LNCAP (cell line): Measurements from ENCODE around the gene RASGEF1C.

Source experiments
- TF ChIP-seq, protein P1 (sequence below): fragments of 450-650 bp; IDR thresholded peaks from 2 replicates; pipeline ENCODE4 v1.5.1; 2017; ENCODE audit warnings: mild to moderate bottlenecking

The RASGEF1C gene

DNA sequence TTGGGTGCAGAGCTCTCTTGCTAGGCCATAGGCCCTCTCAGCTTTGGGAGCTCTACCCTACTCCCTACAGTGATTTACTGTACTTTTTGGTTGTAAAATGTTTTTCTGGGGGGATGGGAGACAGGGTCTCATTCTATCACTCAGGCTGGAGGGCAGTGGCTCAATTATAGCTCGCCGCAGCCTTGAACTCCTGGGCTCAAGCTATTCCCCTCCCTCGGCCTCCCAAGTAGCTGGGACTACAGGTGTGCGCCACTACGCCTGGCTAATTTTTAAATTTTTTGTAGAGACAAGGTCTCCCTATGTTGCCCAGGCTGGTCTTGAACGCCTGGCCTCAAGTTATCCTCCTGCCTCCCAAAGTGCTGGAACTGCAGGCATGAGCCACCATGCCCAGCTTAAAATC is 115.8 kb downstream of the RASGEF1C start:
- TF ChIP-seq, protein P1, sequence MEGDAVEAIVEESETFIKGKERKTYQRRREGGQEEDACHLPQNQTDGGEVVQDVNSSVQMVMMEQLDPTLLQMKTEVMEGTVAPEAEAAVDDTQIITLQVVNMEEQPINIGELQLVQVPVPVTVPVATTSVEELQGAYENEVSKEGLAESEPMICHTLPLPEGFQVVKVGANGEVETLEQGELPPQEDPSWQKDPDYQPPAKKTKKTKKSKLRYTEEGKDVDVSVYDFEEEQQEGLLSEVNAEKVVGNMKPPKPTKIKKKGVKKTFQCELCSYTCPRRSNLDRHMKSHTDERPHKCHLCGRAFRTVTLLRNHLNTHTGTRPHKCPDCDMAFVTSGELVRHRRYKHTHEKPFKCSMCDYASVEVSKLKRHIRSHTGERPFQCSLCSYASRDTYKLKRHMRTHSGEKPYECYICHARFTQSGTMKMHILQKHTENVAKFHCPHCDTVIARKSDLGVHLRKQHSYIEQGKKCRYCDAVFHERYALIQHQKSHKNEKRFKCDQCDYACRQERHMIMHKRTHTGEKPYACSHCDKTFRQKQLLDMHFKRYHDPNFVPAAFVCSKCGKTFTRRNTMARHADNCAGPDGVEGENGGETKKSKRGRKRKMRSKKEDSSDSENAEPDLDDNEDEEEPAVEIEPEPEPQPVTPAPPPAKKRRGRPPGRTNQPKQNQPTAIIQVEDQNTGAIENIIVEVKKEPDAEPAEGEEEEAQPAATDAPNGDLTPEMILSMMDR: no peak

DNA sequence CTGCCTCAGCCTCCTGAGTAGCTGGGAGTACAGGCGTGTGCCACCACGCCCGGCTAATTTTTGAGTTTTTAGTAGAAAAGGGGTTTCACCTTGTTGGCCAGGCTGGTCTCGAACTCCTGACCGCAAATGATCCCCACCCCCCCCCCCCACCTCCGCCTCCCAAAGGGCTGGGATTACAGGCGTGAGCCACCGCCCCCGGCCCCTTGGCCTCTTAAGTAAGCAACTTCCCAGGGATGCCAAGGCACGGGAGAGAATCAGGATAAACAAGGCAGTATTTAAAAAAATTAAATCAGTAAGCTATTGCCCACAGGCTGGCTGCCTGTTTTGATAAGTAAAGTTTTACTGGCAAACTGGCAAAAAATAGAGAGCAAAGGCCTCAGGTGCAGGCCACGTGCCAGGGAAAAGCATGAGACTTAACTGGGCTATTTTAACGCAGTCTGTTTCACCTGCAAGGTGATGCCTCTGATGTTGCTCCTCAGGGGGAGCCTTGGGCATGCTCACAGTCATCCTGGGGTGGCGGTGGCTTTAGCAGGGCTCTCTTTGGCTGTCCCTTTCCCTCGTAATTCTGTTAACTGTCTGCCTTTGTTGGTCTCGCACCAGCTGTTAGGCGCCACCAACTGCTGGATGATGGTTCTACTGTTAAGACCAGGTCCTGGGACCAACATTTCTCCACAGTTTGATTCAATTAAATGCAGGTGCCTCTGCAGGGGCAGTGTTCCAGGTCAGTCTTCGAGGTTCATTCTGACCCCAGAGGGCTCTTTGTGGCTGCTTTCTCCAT is 118.1 kb downstream of the RASGEF1C start:
- TF ChIP-seq, protein P1: peak; percentile 60

DNA sequence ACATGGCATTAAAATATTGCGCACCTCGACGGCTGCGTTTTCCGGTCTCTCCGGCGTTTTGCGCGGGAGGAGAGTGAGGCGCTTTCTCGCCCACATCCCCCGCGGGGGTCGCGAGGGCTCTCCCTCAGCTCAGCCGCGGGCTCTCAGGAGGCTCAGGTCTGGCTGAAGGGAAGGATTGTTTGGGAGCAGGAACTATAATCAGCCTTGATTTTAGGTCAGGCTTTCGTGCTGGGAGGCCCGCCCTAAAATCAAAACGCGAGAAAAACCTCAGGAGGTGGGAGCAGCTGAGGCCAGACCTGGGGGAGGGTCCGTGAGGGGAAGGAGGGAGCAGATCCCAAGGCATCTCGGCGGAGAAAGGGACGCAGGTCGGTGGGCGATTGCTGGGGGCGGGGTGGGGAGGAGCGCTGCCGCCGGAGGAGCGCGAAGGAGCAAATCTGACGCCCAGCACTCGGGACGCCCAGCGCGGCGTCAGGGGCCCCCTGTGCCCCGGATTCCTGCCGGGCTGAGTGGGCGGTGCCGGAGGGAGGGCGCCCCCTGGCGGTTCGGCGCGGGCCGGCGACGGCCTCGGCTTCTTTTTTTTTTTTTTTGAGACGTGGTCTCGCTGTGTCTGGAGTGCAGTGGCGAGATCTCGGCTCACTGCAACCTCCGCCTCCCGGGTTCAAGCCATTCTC is 118.8 kb downstream of the RASGEF1C start:
- TF ChIP-seq, protein P1: peak; percentile 85

DNA sequence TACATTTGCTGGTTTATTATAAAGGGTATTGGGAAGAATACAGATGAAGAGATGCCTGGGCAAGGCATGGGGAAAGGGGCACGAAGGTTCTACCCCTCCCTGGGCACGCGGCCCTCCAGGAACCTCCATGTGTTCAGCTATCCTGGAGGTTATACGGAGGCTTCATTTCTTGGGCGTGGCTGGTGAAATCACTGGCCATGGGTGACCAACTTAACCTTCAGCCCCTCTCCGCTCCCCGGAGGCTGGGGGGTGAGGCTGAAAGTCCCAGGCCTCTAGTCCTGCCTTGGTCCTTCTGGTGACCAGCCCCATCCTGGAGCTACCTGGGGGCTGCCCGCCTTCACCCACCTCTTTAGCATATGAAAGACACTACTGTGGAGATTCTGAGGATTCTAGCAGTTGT is 120.5 kb downstream of the RASGEF1C start:
- TF ChIP-seq, protein P1: no peak

DNA sequence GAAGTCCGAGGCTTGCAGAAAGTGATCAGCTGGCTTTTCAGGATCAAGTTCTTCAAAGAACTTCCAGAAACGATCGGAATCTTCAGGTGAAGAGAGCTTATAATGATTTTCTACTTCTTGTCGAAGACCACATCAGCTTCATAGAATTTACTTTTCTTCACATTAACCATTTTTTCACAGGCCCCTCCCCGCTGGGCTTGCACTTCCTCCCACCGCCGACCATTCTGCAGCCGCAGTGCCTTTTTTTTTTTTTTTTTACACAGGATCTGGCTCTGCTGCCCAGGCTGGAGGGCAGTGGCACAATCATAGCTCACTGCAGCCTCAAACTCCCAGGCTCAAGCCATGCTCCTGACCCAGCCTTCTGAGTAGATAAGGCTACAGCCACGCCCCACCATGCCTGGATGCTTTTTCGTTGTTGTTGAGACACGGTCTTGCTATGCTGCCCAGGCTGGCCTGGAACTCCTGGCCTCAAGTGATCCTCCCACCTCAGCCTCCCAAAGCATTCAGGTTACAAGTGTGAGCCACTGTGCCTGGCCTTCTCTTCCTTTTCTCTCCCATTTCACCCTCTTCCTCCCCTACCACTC is 122.1 kb downstream of the RASGEF1C start:
- TF ChIP-seq, protein P1: no peak

DNA sequence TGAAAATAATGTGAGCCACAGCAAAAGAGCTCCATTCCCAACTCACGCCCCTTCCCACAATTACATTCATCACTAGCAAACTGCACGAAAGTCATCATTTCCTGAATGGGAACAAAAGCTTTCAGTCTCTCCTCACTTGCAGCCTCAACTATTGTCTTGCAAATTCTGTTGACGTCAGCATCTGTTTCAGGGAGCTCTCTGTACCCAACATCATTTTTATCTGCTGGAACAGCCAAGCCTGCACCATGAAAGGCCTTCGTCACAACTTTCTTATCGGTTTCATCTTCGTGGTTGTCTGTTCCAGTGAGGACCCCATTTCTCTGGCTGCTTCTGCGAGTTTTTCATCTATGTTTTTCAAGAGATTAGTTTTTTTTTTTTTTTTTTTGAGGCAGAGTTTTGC is 123.2 kb downstream of the RASGEF1C start:
- TF ChIP-seq, protein P1: no peak

DNA sequence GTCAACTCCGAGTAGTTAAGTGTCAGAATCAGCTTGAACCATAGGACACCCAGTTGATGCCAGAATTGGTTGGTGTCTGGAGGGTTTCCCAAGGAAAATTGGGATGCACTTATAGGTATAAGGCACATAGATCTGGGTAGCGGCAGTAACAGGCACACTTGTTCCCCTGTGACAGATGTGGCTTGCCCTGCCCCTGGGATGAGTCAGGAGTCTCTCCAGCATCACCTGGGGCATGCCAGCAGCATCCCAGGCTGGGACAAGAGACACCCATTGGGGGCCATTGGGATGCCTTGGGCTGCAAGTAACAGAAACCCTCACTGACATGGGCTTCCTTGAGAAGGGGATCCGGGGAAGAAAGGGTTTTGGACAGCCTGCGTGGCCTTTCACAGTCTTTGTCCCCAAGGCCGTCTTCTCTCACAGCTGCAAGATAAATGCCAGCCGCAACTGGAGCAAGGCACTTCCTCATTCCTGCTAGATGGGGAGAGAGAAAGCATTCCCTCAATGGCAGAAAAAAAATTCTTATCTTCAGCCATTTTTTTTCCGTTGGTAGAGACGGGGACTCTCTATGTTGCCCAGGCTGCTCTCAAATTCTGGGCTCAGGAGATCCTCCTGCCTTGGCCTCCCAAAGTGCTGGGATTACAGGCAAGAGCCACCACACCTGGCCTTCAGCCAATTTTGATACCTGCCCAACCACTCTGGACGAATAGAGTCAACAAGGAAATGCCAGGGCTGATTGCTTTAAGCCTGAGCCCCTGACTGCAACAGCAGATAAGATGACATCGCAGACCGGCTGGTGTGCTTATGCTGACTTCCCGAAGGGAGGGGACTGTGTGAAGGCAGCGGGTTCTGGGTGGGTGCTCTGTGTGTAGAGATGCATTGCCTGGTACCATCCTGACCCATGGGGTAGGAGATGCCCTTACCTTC is 124.1 kb downstream of the RASGEF1C start:
- TF ChIP-seq, protein P1: no peak
